Measurements from ENCODE around the gene EML6. TPM values are rescaled to one million over a fixed set of nuclear protein-coding genes. Genes with fewer than 3 reads are reported as not detected.
"Not testable (repeated sequence)": the region's sequence is repeated elsewhere in the genome, so short reads cannot be mapped to it uniquely, and the experiment has no call there.

EML6 gene
- total RNA-seq, 1 donor from 2014 or later, result 0.63 TPM

- Histone ChIP-seq H3K27me3 (ENCODE audit: control insufficient read depth, insufficient read depth, low read length) (no peaks in the 10 kb centered on the region), H3K36me3 (ENCODE audit: control insufficient read depth, insufficient read depth, low read length) (no peaks in the 10 kb centered on the region), H3K4me3 (ENCODE audit: low read depth, low read length) (no peak overlapping the region)
- DNase-seq (ENCODE audit: low read depth), result no peak
- TF ChIP-seq CTCF (IDR thresholded peaks at IDR 0.05; ENCODE audit: insufficient read depth, low read length, poor library complexity, severe bottlenecking), result no peak
Observed at GRCh38 chr2:54871457-54872107, 148.1 kb downstream of the EML6 start.

- Histone ChIP-seq H3K27me3 (ENCODE audit: control insufficient read depth, insufficient read depth, low read length) (no peaks in the 10 kb centered on the region), H3K36me3 (ENCODE audit: control insufficient read depth, insufficient read depth, low read length) (no peaks in the 10 kb centered on the region), H3K4me3 (ENCODE audit: low read depth, low read length) (no peak overlapping the region)
- no peak for TF ChIP-seq CTCF (IDR thresholded peaks at IDR 0.05; ENCODE audit: insufficient read depth, low read length, poor library complexity, severe bottlenecking)
- DNase-seq (ENCODE audit: low read depth), result no peak
Observed at GRCh38 chr2:54872780-54873179, 149.3 kb downstream of the EML6 start.

GRCh38 chr2:54873236-54873635 is 149.8 kb downstream of the EML6 start:
- H3K36me3 ChIP-seq (ENCODE audit: control insufficient read depth, insufficient read depth, low read length); DNase-seq (ENCODE audit: low read depth); H3K4me3 ChIP-seq (ENCODE audit: low read depth, low read length); H3K27me3 ChIP-seq (ENCODE audit: control insufficient read depth, insufficient read depth, low read length): not testable (repeated sequence)

- Histone ChIP-seq H3K4me3 (ENCODE audit: low read depth, low read length) (no peak overlapping the region), H3K36me3 (ENCODE audit: control insufficient read depth, insufficient read depth, low read length) (no peaks in the 10 kb centered on the region), H3K27me3 (ENCODE audit: control insufficient read depth, insufficient read depth, low read length) (no peaks in the 10 kb centered on the region)
- no peak for DNase-seq (ENCODE audit: low read depth)
- no peak for TF ChIP-seq CTCF (IDR thresholded peaks at IDR 0.05; ENCODE audit: insufficient read depth, low read length, poor library complexity, severe bottlenecking)
Observed at GRCh38 chr2:54876764-54877163, 153.3 kb downstream of the EML6 start.

- no peak for DNase-seq (ENCODE audit: low read depth)
- TF ChIP-seq CTCF (IDR thresholded peaks at IDR 0.05; ENCODE audit: insufficient read depth, low read length, poor library complexity, severe bottlenecking), result no peak
- Histone ChIP-seq H3K36me3 (ENCODE audit: control insufficient read depth, insufficient read depth, low read length) (no peaks in the 10 kb centered on the region), H3K4me3 (ENCODE audit: low read depth, low read length) (no peak overlapping the region), H3K27me3 (ENCODE audit: control insufficient read depth, insufficient read depth, low read length) (no peaks in the 10 kb centered on the region)
Observed at GRCh38 chr2:54878182-54878581, 154.7 kb downstream of the EML6 start.

GRCh38 chr2:54879032-54879431 is 155.6 kb downstream of the EML6 start:
- Histone ChIP-seq H3K36me3 (ENCODE audit: control insufficient read depth, insufficient read depth, low read length) (no peaks in the 10 kb centered on the region), H3K4me3 (ENCODE audit: low read depth, low read length) (no peak overlapping the region), H3K27me3 (ENCODE audit: control insufficient read depth, insufficient read depth, low read length) (no peaks in the 10 kb centered on the region)
- no peak for TF ChIP-seq CTCF (IDR thresholded peaks at IDR 0.05; ENCODE audit: insufficient read depth, low read length, poor library complexity, severe bottlenecking)
- DNase-seq (ENCODE audit: low read depth), result no peak

All from kidney epithelial cell (primary cell).